H1 (cell line): Measurements from ENCODE around the gene BHLHE23. TPM values are rescaled to one million over a fixed set of nuclear protein-coding genes. Genes with fewer than 3 reads are reported as not detected.

ENCODE experiments used
- CTCF ChIA-PET: fragments of 300-600 bp; sonication (Branson Sonifier 250); formaldehyde crosslinking; loops from one replicate; lab custom pipeline; 2021; ENCODE audit not compliant: partially characterized antibody; lab: Charles Lee
- POLR2A ChIA-PET: fragments of 300-600 bp; sonication (Branson Sonifier 250); formaldehyde crosslinking; loops from one replicate; lab custom pipeline; 2021; ENCODE audit warnings: inconsistent platforms; ENCODE audit not compliant: partially characterized antibody; lab: Charles Lee
- DNase-seq, 2 experiments: peaks; one replicate each; pipeline versions ENCODE4 v3.0.0 to v3.0.0-alpha.2; 2010 to 2022; ENCODE audit warnings: low spot score in 2 of 2, low read depth in 1 of 2, mixed read lengths in 1 of 2
- FAIRE-seq: peaks from 2 replicates; lab custom pipeline; 2011; peaks lifted over from hg19 to GRCh38; lab: Jason Lieb, UNC
- H2AFZ ChIP-seq: 2 replicates; pipeline ENCODE4 v1.8.1; 2012; ENCODE audit warnings: low read length, inconsistent platforms
- H2AK5ac ChIP-seq: 2 replicates; pipeline ENCODE4 v1.6.1; 2013; ENCODE audit warnings: low read depth, low read length
- H2BK120ac ChIP-seq: replicated peaks from 2 replicates; pipeline ENCODE3; 2013; ENCODE audit warnings: low read depth, low read length, inconsistent platforms
- H2BK12ac ChIP-seq: 2 replicates; pipeline ENCODE4 v1.6.1; 2013; ENCODE audit warnings: low read depth, low read length
- H2BK15ac ChIP-seq: 2 replicates; pipeline ENCODE4 v1.6.1; 2013; ENCODE audit warnings: low read length
- H2BK20ac ChIP-seq: 2 replicates; pipeline ENCODE4 v1.6.1; 2013; ENCODE audit warnings: low read length
- H2BK5ac ChIP-seq: 2 replicates; pipeline ENCODE4 v1.6.1; 2013; ENCODE audit warnings: low read depth, low read length
- H3K14ac ChIP-seq: 2 replicates; pipeline ENCODE4 v1.6.1; 2013; ENCODE audit warnings: inconsistent platforms; ENCODE audit not compliant: insufficient read length
- H3K18ac ChIP-seq: 2 replicates; pipeline ENCODE4 v1.6.1; 2013; ENCODE audit warnings: low read length; ENCODE audit errors: extremely low read depth
- H3K23ac ChIP-seq: 2 replicates; pipeline ENCODE4 v1.6.1; 2013; ENCODE audit warnings: inconsistent platforms; ENCODE audit not compliant: insufficient read length
- H3K23me2 ChIP-seq: 2 replicates; pipeline ENCODE4 v1.6.1; 2013; ENCODE audit warnings: low read depth, low read length
- H3K27ac ChIP-seq: 2 replicates; pipeline ENCODE4 v1.6.1; 2011; ENCODE audit warnings: low read depth, low read length, inconsistent platforms
- H3K27me3 ChIP-seq, 4 experiments: replicated peaks in 1 of 4; 1 replicate in 1 of 4; 2 replicates in 3 of 4; pipeline versions ENCODE4 v1.6.1 to v1.8.1; 2011 to 2013; ENCODE audit warnings: low read length in 3 of 4, mild to moderate bottlenecking in 3 of 4, inconsistent platforms in 2 of 4, mixed read lengths in 2 of 4, moderate library complexity in 1 of 4; ENCODE audit not compliant: control insufficient read depth in 3 of 4, insufficient read depth in 3 of 4; ENCODE audit errors: extremely low read depth in 1 of 4
- H3K36me3 ChIP-seq, 4 experiments: 2 replicates each; pipeline versions ENCODE4 v1.6.1 to v1.8.1; 2011 to 2013; ENCODE audit warnings: mild to moderate bottlenecking in 4 of 4, low read length in 3 of 4, moderate library complexity in 2 of 4, control low read depth in 1 of 4, inconsistent platforms in 1 of 4; ENCODE audit not compliant: insufficient read depth in 4 of 4, control insufficient read depth in 2 of 4
- H3K4ac ChIP-seq: replicated peaks from 2 replicates; pipeline ENCODE3; 2013; ENCODE audit warnings: low read length, low read depth, mixed read lengths, inconsistent platforms; ENCODE audit not compliant: insufficient read length
- H3K4me1 ChIP-seq, 4 experiments: replicated peaks in 1 of 4; 1 replicate in 1 of 4; 2 replicates in 3 of 4; pipeline versions ENCODE4 v1.6.1 to v1.8.1; 2011 to 2013; ENCODE audit warnings: low read length in 3 of 4, inconsistent platforms in 2 of 4, mixed read lengths in 1 of 4; ENCODE audit not compliant: insufficient read depth in 4 of 4, control insufficient read depth in 3 of 4
- H3K4me2 ChIP-seq, 2 experiments: 2 replicates each; pipeline versions ENCODE4 v1.6.1 to v1.8.1; 2011 to 2013; ENCODE audit warnings: low read depth in 2 of 2, low read length in 2 of 2, control low read depth in 1 of 2, inconsistent platforms in 1 of 2, mild to moderate bottlenecking in 1 of 2; ENCODE audit not compliant: insufficient read depth in 1 of 2
- H3K4me3 ChIP-seq, 4 experiments: fragments of 200-600, 300-600 bp in 1 of 4; sonication (generic), shearing (Covaris generic), sonication (Bioruptor Twin) in 1 of 4; 2 replicates each; pipeline versions ENCODE4 v1.5.1 to v1.8.1; 2011 to 2016; ENCODE audit warnings: low read length in 4 of 4, low read depth in 3 of 4, control low read depth in 2 of 4, inconsistent platforms in 2 of 4, mild to moderate bottlenecking in 2 of 4, mixed read lengths in 1 of 4, moderate library complexity in 1 of 4; ENCODE audit not compliant: insufficient read depth in 2 of 4; ENCODE audit errors: extremely low read depth in 1 of 4
- H3K56ac ChIP-seq: replicated peaks from 2 replicates; pipeline ENCODE3; 2013; ENCODE audit warnings: low read depth, mild to moderate bottlenecking, mixed read lengths, low read length, inconsistent platforms; ENCODE audit not compliant: insufficient read length
- H3K79me1 ChIP-seq: 2 replicates; pipeline ENCODE4 v1.6.1; 2013; ENCODE audit warnings: low read depth, low read length, control low read depth
- H3K79me2 ChIP-seq, 2 experiments: 2 replicates each; pipeline versions ENCODE4 v1.6.1 to v1.8.1; 2012 to 2013; ENCODE audit warnings: low read length in 2 of 2, mild to moderate bottlenecking in 2 of 2, inconsistent platforms in 1 of 2; ENCODE audit not compliant: insufficient read depth in 2 of 2, control insufficient read depth in 1 of 2
- H3K9ac ChIP-seq, 4 experiments: replicated peaks in 1 of 4; 1 replicate in 1 of 4; 2 replicates in 3 of 4; pipeline versions ENCODE4 v1.6.1 to v1.8.1; 2011 to 2013; ENCODE audit warnings: low read depth in 3 of 4, low read length in 3 of 4, control low read depth in 2 of 4, mild to moderate bottlenecking in 2 of 4, moderate library complexity in 2 of 4, inconsistent platforms in 1 of 4; ENCODE audit errors: extremely low read depth in 1 of 4
- H3K9me3 ChIP-seq, 2 experiments: 2 replicates each; pipeline versions ENCODE4 v1.6.1 to v1.8.1; 2012 to 2013; ENCODE audit warnings: mild to moderate bottlenecking in 2 of 2, moderate library complexity in 2 of 2, control low read depth in 1 of 2, inconsistent platforms in 1 of 2, low read depth in 1 of 2, low read length in 1 of 2, mixed read lengths in 1 of 2; ENCODE audit not compliant: insufficient read depth in 2 of 2
- H4K20me1 ChIP-seq, 2 experiments: replicated peaks in 1 of 2; 2 replicates each; pipeline versions ENCODE3 to v1.8.1; 2011 to 2013; ENCODE audit warnings: inconsistent platforms in 2 of 2, low read length in 2 of 2, mild to moderate bottlenecking in 1 of 2; ENCODE audit not compliant: insufficient read depth in 2 of 2, control insufficient read depth in 1 of 2
- H4K5ac ChIP-seq: 2 replicates; pipeline ENCODE4 v1.6.1; 2013; ENCODE audit warnings: low read length, low read depth, mixed read lengths, inconsistent platforms; ENCODE audit not compliant: insufficient read length
- H4K8ac ChIP-seq: 2 replicates; pipeline ENCODE4 v1.8.0; 2013; ENCODE audit warnings: mild to moderate bottlenecking, moderate library complexity, low read length, inconsistent platforms; ENCODE audit not compliant: insufficient read depth; ENCODE audit errors: extremely low read depth
- H4K91ac ChIP-seq: replicated peaks from 2 replicates; pipeline ENCODE3; 2013; ENCODE audit warnings: low read length, mixed read lengths, inconsistent platforms; ENCODE audit not compliant: insufficient read length
- CBX5 ChIP-seq: fragments of 300-800, 300-1000 bp; sonication (generic); IDR thresholded peaks from 2 replicates; pipeline ENCODE4 v1.7.1; 2016; ENCODE audit warnings: antibody characterized with exemption, low read length, low read depth
- CEBPB ChIP-seq: IDR thresholded peaks from 2 replicates; pipeline ENCODE4 v1.6.1; 2012; ENCODE audit warnings: low read depth, low read length
- NRF1 ChIP-seq: IDR thresholded peaks from 2 replicates; pipeline ENCODE4 v1.6.1; 2011; ENCODE audit warnings: mild to moderate bottlenecking, low read depth, low read length, improper control_type of control experiment
- POLR2A ChIP-seq, 2 experiments: IDR thresholded peaks; 1 replicate in 1 of 2; 2 replicates in 1 of 2; pipeline ENCODE4 v1.6.1; 2011; ENCODE audit warnings: low read depth in 2 of 2, low read length in 2 of 2, mild to moderate bottlenecking in 2 of 2; ENCODE audit errors: control extremely low read depth in 1 of 2
- RAD21 ChIP-seq, 2 experiments: IDR thresholded peaks in 1 of 2; conservative IDR thresholded peaks in 1 of 2; 2 replicates each; pipeline ENCODE4 v1.6.1; 2011; ENCODE audit warnings: low read depth in 2 of 2, low read length in 2 of 2, improper control_type of control experiment in 1 of 2, inconsistent platforms in 1 of 2, mild to moderate bottlenecking in 1 of 2, moderate library complexity in 1 of 2
- RFX5 ChIP-seq: IDR thresholded peaks from 2 replicates; pipeline ENCODE4 v1.6.1; 2011; ENCODE audit warnings: low read depth, low read length, improper control_type of control experiment, borderline replicate concordance
- SP4 ChIP-seq: IDR thresholded peaks from 2 replicates; pipeline ENCODE4 v1.6.1; 2012; ENCODE audit warnings: low read length, inconsistent platforms
- TBP ChIP-seq: IDR thresholded peaks from 2 replicates; pipeline ENCODE4 v1.6.1; 2011; ENCODE audit warnings: low read depth, low read length, improper control_type of control experiment
- USF2 ChIP-seq: IDR thresholded peaks from 2 replicates; pipeline ENCODE4 v1.6.1; 2011; ENCODE audit warnings: low read length, improper control_type of control experiment
- ZNF274 ChIP-seq: IDR thresholded peaks from 2 replicates; pipeline ENCODE4 v1.7.0; 2012; ENCODE audit warnings: low read length, borderline replicate concordance; ENCODE audit errors: extremely low read depth
- WGBS, 2 experiments: shearing (Covaris generic) in 1 of 2; methylation state at CpG; one replicate each; pipeline versions ENCODE4 v1.1.6 to v1.1.7; 2013 to 2015; ENCODE audit warnings: low lambda C conversion rate in 2 of 2, mixed read lengths in 2 of 2, inconsistent platforms in 1 of 2, low coverage in 1 of 2, missing lambda C conversion rate in 1 of 2; ENCODE audit not compliant: insufficient replicate concordance in 2 of 2, insufficient coverage in 1 of 2, insufficient read length in 1 of 2; ENCODE audit errors: extremely low coverage in 1 of 2, missing lambda C conversion rate in 1 of 2; 5-methylcytosine and 5-hydroxymethylcytosine counted together
- polyA plus RNA-seq, 7 experiments: library from polyadenylated mRNA; depleted of rRNA in 3 of 7; stranded (reverse) in 5 of 7; unstranded in 2 of 7; fragments of >200 nt in 5 of 7; fragments of 200-250 nt in 2 of 7; gene quantifications; 1 replicate in 5 of 7; 2 replicates in 1 of 7; 4 replicates in 1 of 7; pipeline versions ENCODE4 v1.2.1 to v1.2.3, GENCODE V29; 2011 to 2013; ENCODE audit warnings: missing spikeins in 2 of 7, mixed read lengths in 2 of 7
- total RNA-seq: library from RNA; stranded (reverse); fragmentation: NEBNext Ultra II Directional; extraction: Animal tissue kit (Norgen Biotek cat#: 25700); gene quantifications from 2 replicates; pipeline ENCODE4 v1.2.1, GENCODE V29; 2021
- TF ChIP-seq, protein P1 (sequence below), 3 experiments: IDR thresholded peaks; 1 replicate in 2 of 3; 2 replicates in 1 of 3; pipeline versions ENCODE4 v1.5.1 to v1.6.1; 2011; ENCODE audit warnings: low read length in 3 of 3, mild to moderate bottlenecking in 3 of 3, inconsistent platforms in 2 of 3, low read depth in 1 of 3, moderate library complexity in 1 of 3; ENCODE audit not compliant: insufficient read depth in 1 of 3; ENCODE audit errors: control extremely low read depth in 1 of 3

BHLHE23 gene
- total and polyA plus RNA-seq, 2 of the 8 experiments (the other 6 are each of a cell fraction or from before 2014, with no cell fraction given): 0.47 TPM; not detected in 1

GRCh38 chr20:62996596-62996982, 10.2 kb downstream of the BHLHE23 start:
- H3K9ac ChIP-seq: no peak overlapping the region
- H3K27me3 ChIP-seq: peaks cover 0 to 5% (median 2%) of the 10 kb centered on the region in 4 experiments; a peak in 3 of 7 replicates
- peaks cover 0 to 5% of the 10 kb centered on the region in 2 experiments for H4K20me1 ChIP-seq
- no peak overlapping the region for H2BK20ac ChIP-seq
- H3K27ac ChIP-seq: no peak overlapping the region
- no peak overlapping the region for H2AFZ ChIP-seq
- no peak overlapping the region for H2BK15ac ChIP-seq
- no peak for DNase-seq
- H2BK12ac ChIP-seq: no peak overlapping the region
- H3K36me3 ChIP-seq: no peaks in the 10 kb centered on the region
- ChIA-PET POLR2A (interaction anchor here (1.1 kb wide), 1 partner anchor 26 kb away, joined by 3 read pairs; no protein-coding TSS in a partner anchor), CTCF (interaction anchor here (1.2 to 4.0 kb wide), 5 partner anchors 13 to 449 kb away, joined by 3 to 22 read pairs (median 3); no protein-coding TSS in a partner anchor)
- no peak overlapping the region; the same call in 1 of the 2 replicates for H3K18ac ChIP-seq
- no peak overlapping the region for H3K14ac ChIP-seq
- H3K9me3 ChIP-seq: no peaks in the 10 kb centered on the region
- no peaks in the 10 kb centered on the region for H3K23me2 ChIP-seq
- no peak overlapping the region for H4K5ac ChIP-seq
- no peak overlapping the region for H2AK5ac ChIP-seq
- no peaks in the 10 kb centered on the region for H3K79me1 ChIP-seq
- H3K4ac ChIP-seq: no peak overlapping the region
- H3K79me2 ChIP-seq: no peaks in the 10 kb centered on the region
- H3K56ac ChIP-seq: no peak overlapping the region
- H2BK120ac ChIP-seq: no peak overlapping the region
- no peak overlapping the region for H3K23ac ChIP-seq
- no peak overlapping the region for H3K4me2 ChIP-seq
- WGBS, 2 experiments: 94% methylated on average over 14 of the region's 14 CpGs; no CpG with 5 or more reads in 1 of the 2 experiments
- no peak overlapping the region for H3K4me3 ChIP-seq
- H3K4me1 ChIP-seq: peaks cover 0 to 14% (median 8%) of the 10 kb centered on the region in 4 experiments; a peak in 5 of 7 replicates
- FAIRE-seq: no peak
- H2BK5ac ChIP-seq: no peak overlapping the region
- H4K8ac ChIP-seq: no peak overlapping the region
- no peak overlapping the region for H4K91ac ChIP-seq
- no peak for TF ChIP-seq RFX5
- TF ChIP-seq ZNF274: no peak
- no peak for TF ChIP-seq CEBPB
- TF ChIP-seq, protein P1, sequence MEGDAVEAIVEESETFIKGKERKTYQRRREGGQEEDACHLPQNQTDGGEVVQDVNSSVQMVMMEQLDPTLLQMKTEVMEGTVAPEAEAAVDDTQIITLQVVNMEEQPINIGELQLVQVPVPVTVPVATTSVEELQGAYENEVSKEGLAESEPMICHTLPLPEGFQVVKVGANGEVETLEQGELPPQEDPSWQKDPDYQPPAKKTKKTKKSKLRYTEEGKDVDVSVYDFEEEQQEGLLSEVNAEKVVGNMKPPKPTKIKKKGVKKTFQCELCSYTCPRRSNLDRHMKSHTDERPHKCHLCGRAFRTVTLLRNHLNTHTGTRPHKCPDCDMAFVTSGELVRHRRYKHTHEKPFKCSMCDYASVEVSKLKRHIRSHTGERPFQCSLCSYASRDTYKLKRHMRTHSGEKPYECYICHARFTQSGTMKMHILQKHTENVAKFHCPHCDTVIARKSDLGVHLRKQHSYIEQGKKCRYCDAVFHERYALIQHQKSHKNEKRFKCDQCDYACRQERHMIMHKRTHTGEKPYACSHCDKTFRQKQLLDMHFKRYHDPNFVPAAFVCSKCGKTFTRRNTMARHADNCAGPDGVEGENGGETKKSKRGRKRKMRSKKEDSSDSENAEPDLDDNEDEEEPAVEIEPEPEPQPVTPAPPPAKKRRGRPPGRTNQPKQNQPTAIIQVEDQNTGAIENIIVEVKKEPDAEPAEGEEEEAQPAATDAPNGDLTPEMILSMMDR (IDR thresholded peaks at IDR 0.05; ENCODE audit: control extremely low read depth in 1 of 3, insufficient read depth in 1 of 3, low read depth in 1 of 3, low read length in 3 of 3): no peak
- TF ChIP-seq TBP: no peak
- no peak for TF ChIP-seq SP4
- TF ChIP-seq NRF1: no peak
- TF ChIP-seq CBX5: no peak
- no peak for TF ChIP-seq POLR2A (IDR thresholded peaks at IDR 0.05; ENCODE audit: control extremely low read depth in 1 of 2, low read depth in 2 of 2, low read length in 2 of 2)
- no peak for TF ChIP-seq USF2
- no peak for TF ChIP-seq RAD21 (IDR thresholded peaks at IDR 0.05 in 1 of 2, conservative IDR thresholded peaks at IDR 0.05 in 1 of 2; ENCODE audit: low read depth in 2 of 2, low read length in 2 of 2)
